PC-9 (cell line): ENCODE results near the gene RPL35.

Experiments used
- EZH2 ChIP-seq: fragments of 200-600 bp; sonication (generic); IDR thresholded peaks from 2 replicates; pipeline ENCODE4 v1.8.0; 2017; ENCODE audit warnings: antibody characterized with exemption, low read depth
- TF ChIP-seq, protein P1 (sequence below): fragments of 200-600 bp; sonication (generic); conservative IDR thresholded peaks from 2 replicates; pipeline ENCODE4 v1.6.1; 2017; ENCODE audit warnings: mixed run types, antibody characterized with exemption, mild to moderate bottlenecking, moderate library complexity

DNA sequence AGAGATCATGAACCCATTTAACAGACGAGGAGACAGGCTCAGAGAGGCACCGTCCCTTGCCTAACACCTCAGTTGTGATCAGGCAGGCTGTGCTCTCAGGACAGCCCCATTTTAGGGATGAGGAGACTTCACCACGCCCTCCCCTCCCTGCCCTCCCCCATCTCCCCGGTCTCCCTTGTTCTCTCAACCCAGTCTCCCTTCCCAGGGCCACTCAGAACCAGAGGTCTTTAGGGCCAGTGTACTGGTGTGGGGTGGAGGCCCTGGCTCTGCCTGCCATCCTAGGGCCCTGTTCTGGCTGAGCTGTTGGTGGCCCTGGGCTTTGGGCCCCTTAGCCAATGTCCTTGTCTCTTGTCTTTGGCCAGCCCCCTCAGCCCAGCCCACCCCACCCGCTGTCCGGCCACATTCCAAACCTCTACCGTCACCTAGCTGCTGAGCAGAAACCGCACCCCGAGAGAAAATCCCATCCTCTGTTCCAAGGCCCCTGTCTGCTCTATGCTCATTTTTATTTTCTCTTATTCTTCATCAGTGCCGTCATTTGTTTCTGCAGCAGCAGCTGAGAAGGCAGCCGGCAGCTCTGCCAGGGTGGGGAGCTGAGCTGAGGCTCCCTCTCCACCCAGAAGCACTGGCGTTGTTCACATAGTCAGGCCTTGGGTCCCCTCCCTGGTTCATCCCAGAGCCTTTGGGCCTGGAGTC, 50.9 kb downstream of the RPL35 start:
- TF ChIP-seq, protein P1, sequence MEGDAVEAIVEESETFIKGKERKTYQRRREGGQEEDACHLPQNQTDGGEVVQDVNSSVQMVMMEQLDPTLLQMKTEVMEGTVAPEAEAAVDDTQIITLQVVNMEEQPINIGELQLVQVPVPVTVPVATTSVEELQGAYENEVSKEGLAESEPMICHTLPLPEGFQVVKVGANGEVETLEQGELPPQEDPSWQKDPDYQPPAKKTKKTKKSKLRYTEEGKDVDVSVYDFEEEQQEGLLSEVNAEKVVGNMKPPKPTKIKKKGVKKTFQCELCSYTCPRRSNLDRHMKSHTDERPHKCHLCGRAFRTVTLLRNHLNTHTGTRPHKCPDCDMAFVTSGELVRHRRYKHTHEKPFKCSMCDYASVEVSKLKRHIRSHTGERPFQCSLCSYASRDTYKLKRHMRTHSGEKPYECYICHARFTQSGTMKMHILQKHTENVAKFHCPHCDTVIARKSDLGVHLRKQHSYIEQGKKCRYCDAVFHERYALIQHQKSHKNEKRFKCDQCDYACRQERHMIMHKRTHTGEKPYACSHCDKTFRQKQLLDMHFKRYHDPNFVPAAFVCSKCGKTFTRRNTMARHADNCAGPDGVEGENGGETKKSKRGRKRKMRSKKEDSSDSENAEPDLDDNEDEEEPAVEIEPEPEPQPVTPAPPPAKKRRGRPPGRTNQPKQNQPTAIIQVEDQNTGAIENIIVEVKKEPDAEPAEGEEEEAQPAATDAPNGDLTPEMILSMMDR, result no peak
- no peak for TF ChIP-seq EZH2
